Heart left ventricle (tissue), 16 donors: ENCODE measurements around the gene DPP3. TPM values are rescaled to one million over a fixed set of nuclear protein-coding genes. Genes with fewer than 3 reads are reported as not detected.

Experiments
- ATAC-seq, 4 donors: fragments of 200-7000 bp; cut with Tn5 transposase; one replicate each; pipeline ENCODE4 v1.9.1; 2020 to 2022; ENCODE audit warnings: moderate library complexity in 4 of 4, mild to moderate bottlenecking in 3 of 4, moderate number of reproducible peaks in 1 of 4
- DNase-seq, 5 donors: peaks; one replicate each; pipeline ENCODE4 v3.0.0-alpha.2; 2020
- H3K27ac ChIP-seq, 12 donors: fragments of 200-600 bp; sonication (generic) in 4 of 12; one replicate each; pipeline versions ENCODE4 v1.5.0 to v1.8.0; 2016 to 2022; ENCODE audit warnings: mild to moderate bottlenecking in 2 of 12
- H3K27me3 ChIP-seq, 9 donors: fragments of 200-600 bp; sonication (generic) in 2 of 9; one replicate each; pipeline versions ENCODE4 v1.5.1 to v1.8.0; 2016 to 2022; ENCODE audit warnings: mild to moderate bottlenecking in 3 of 9
- H3K36me3 ChIP-seq, 9 donors: fragments of 200-600 bp; sonication (generic) in 2 of 9; one replicate each; pipeline versions ENCODE4 v1.5.0 to v1.8.0; 2018 to 2022; ENCODE audit warnings: mild to moderate bottlenecking in 2 of 9
- H3K4me1 ChIP-seq, 12 donors: fragments of 200-600 bp; sonication (generic) in 4 of 12; one replicate each; pipeline versions ENCODE4 v1.5.0 to v1.8.0; 2016 to 2022; ENCODE audit warnings: mild to moderate bottlenecking in 3 of 12
- H3K4me3 ChIP-seq, 12 donors: fragments of 200-600 bp; sonication (generic) in 4 of 12; one replicate each; pipeline versions ENCODE4 v1.5.0 to v1.8.0; 2017 to 2022; ENCODE audit warnings: mild to moderate bottlenecking in 9 of 12, moderate library complexity in 4 of 12
- H3K9me3 ChIP-seq, 12 donors: fragments of 200-600 bp; sonication (generic) in 4 of 12; one replicate each; pipeline versions ENCODE4 v1.5.0 to v1.8.0; 2016 to 2022; ENCODE audit warnings: mild to moderate bottlenecking in 1 of 12
- CTCF ChIP-seq, 12 donors: fragments of 200-600 bp; sonication (generic) in 4 of 12; IDR thresholded peaks; one replicate each; pipeline versions ENCODE4 v1.5.0 to v1.8.0; 2018 to 2022; ENCODE audit warnings: antibody characterized with exemption in 12 of 12, mild to moderate bottlenecking in 5 of 12
- POLR2A ChIP-seq, 2 donors: fragments of 450-650 bp; IDR thresholded peaks; one replicate each; pipeline ENCODE4 v1.6.1; 2017; ENCODE audit warnings: antibody characterized with exemption in 2 of 2, mild to moderate bottlenecking in 2 of 2, moderate library complexity in 2 of 2
- WGBS, 4 donors: extraction: QIAGEN DNeasy Blood & Tissue Kit in 2 of 4; methylation state at CpG; one replicate each; pipeline versions ENCODE4 v1.1.5 to v1.1.7; 2013 to 2018; 5-methylcytosine and 5-hydroxymethylcytosine counted together
- intact Hi-C, 10 donors: fragments of 100-400 bp; cut with DNase I; formaldehyde crosslinking; loops; one replicate each; pipeline versions ENCODE4 v1.11.1 to v1.14.2; 2022
- polyA plus RNA-seq, 2 donors: library from polyadenylated mRNA; stranded (reverse); fragments of 200-250 nt; gene quantifications; one replicate each; pipeline ENCODE4 v1.2.3, GENCODE V29; 2013
- total RNA-seq, 9 donors: library from RNA; depleted of rRNA in 2 of 9; stranded (reverse); fragments of >200 nt in 2 of 9; fragmentation: NEBNext Ultra II Directional in 3 of 9; extraction: Animal tissue kit (Norgen Biotek cat#: 25700) in 3 of 9; gene quantifications; one replicate each; pipeline versions ENCODE4 v1.1.0 to v1.2.4, GENCODE V29; 2016 to 2023
- donor health status: ischemic (EF 13 %, LVEDD 7.1; RV severe dilation, severe dysfunction).
- donor health status: healthy with polysubstance abuse.
- donor health status: DM: no; HTN: yes; CAD: no.
- donor health status: DM: no; HTN: no; CAD: no.
- donor health status: ischemic (EF 25% LVEDD 6.9; RV normal size, moderate dysfunction).
- donor health status: ischemic (EF 25% LVEDD 5.7; RV mildly dilated, moderate dysfunction).
- donor health status: healthy.
- donor health status: DM: yes; HTN: yes; CAD: no.
- donor health status: ischemic (EF 35%, LVEDD 5.7; RV mildly dilated, moderate dysfunction).
- donor health status: nonischemic (EF 11% LVEDD 7.7; RV severe dilation, severe dysfunction).
- donor health status: DM: yes; HTN: yes; CAD: no.
- donor health status: PGD.
- donor health status: ischemic (EF 29% LVEDD 5.4; RV normal size, mild dysfunction).
- donor health status: nonischemic (EF 23%, LVEDD 6.1; RV moderate dilation, normal function).

DPP3 gene
- total and polyA plus RNA-seq, 11 donors = 6.2 to 43.1 (median 14.9) TPM

GRCh38 chr11:66495401-66495854, 15.2 kb downstream of the DPP3 start:
- H3K4me1 ChIP-seq = no peaks in the 10 kb centered on the region
- TF ChIP-seq POLR2A (IDR thresholded peaks at IDR 0.05) = no peak
- TF ChIP-seq CTCF (IDR thresholded peaks at IDR 0.05) = peak in 1 of 12 donors; percentile 11
- 87 to 96% (median 92%) methylated on average over 8 to 17 of the region's 17 CpGs for WGBS, 4 donors
- DNase-seq = peak in 1 of 5 donors; percentile 14
- H3K27ac ChIP-seq = no peak overlapping the region
- H3K4me3 ChIP-seq = no peak overlapping the region
- intact Hi-C loops = no loop called here
- peaks cover 0 to 85% (median 37%) of the 10 kb centered on the region in 9 donors for H3K36me3 ChIP-seq
- no peaks in the 10 kb centered on the region for H3K9me3 ChIP-seq
- ATAC-seq = no peak
- H3K27me3 ChIP-seq = no peaks in the 10 kb centered on the region

- peak in 1 of 5 donors; percentile 16 for DNase-seq
- intact Hi-C loops = no loop called here
- Histone ChIP-seq H3K36me3 (peaks cover 0 to 75% (median 40%) of the 10 kb centered on the region in 9 donors), H3K4me1 (no peaks in the 10 kb centered on the region), H3K27me3 (no peaks in the 10 kb centered on the region), H3K4me3 (no peak overlapping the region), H3K9me3 (no peaks in the 10 kb centered on the region), H3K27ac (no peak overlapping the region)
- TF ChIP-seq CTCF (IDR thresholded peaks at IDR 0.05) (no peak), POLR2A (IDR thresholded peaks at IDR 0.05) (no peak)
- WGBS, 4 donors = 81 to 98% (median 96%) methylated on average over 5 to 16 of the region's 16 CpGs
- ATAC-seq = no peak
Measured at GRCh38 chr11:66497206-66497605, 17.0 kb downstream of the DPP3 start.

GRCh38 chr11:66498506-66498905, 18.3 kb downstream of the DPP3 start:
- no peaks in the 10 kb centered on the region for H3K27me3 ChIP-seq
- H3K4me3 ChIP-seq = no peak overlapping the region
- DNase-seq (no peak), ATAC-seq (no peak)
- H3K4me1 ChIP-seq = no peaks in the 10 kb centered on the region
- H3K27ac ChIP-seq = no peak overlapping the region
- 94 to 97% (median 95%) methylated on average over 5 of the region's 5 CpGs for WGBS, 4 donors
- H3K36me3 ChIP-seq = peaks cover 0 to 70% (median 32%) of the 10 kb centered on the region in 9 donors
- no peaks in the 10 kb centered on the region for H3K9me3 ChIP-seq
- intact Hi-C loops = no loop called here
- TF ChIP-seq CTCF (IDR thresholded peaks at IDR 0.05) (no peak), POLR2A (IDR thresholded peaks at IDR 0.05) (no peak)

- TF ChIP-seq POLR2A (IDR thresholded peaks at IDR 0.05) (no peak), CTCF (IDR thresholded peaks at IDR 0.05) (no peak)
- Histone ChIP-seq H3K4me1 (peaks cover 0 to 8% (median 3%) of the 10 kb centered on the region in 12 donors), H3K27me3 (no peaks in the 10 kb centered on the region), H3K9me3 (no peaks in the 10 kb centered on the region), H3K36me3 (peaks cover 0 to 32% (median 6%) of the 10 kb centered on the region in 9 donors), H3K4me3 (no peak overlapping the region), H3K27ac (no peak overlapping the region)
- ATAC-seq (no peak), DNase-seq (no peak)
- WGBS, 4 donors = 43 to 94% (median 89%) methylated on average over 1 of the region's 1 CpG
- intact Hi-C loops = no loop called here
Measured at GRCh38 chr11:66505276-66505816, 25.1 kb downstream of the DPP3 start.
